HEK293 (cell line): ENCODE data around the gene HSPB6.

Experiments used
- CTCF ChIA-PET: fragments of 350-600 bp; formaldehyde crosslinking; extraction: SDS; loops from one replicate; lab custom pipeline; 2021; ENCODE audit warnings: antibody characterized with exemption; lab: Yijun Ruan, JAX
- POLR2A ChIA-PET: fragments of 300-600 bp; formaldehyde crosslinking; extraction: SDS; loops from one replicate; lab custom pipeline; 2020; ENCODE audit warnings: antibody characterized with exemption, inconsistent platforms; lab: Yijun Ruan, JAX
- H3K27ac ChIP-seq: fragments of 200-500 bp; sonication (Bioruptor generic); 2 replicates; pipeline ENCODE4 v1.5.1; 2014; ENCODE audit warnings: low read depth, low read length, control low read depth, inconsistent platforms; ENCODE audit errors: extremely low read depth
- H3K36me3 ChIP-seq, 2 experiments: fragments of 200-500 bp in 1 of 2; sonication (Bioruptor generic) in 1 of 2; 1 replicate in 1 of 2; 2 replicates in 1 of 2; pipeline ENCODE4 v1.5.1; 2014 to 2017; ENCODE audit warnings: inconsistent platforms in 2 of 2, low read length in 2 of 2; ENCODE audit not compliant: control insufficient read depth in 2 of 2, insufficient read depth in 1 of 2
- H3K4me1 ChIP-seq: fragments of 200-500 bp; sonication (Bioruptor generic); 2 replicates; pipeline ENCODE4 v1.5.1; 2014; ENCODE audit warnings: mild to moderate bottlenecking, low read length, inconsistent platforms; ENCODE audit not compliant: control insufficient read depth, insufficient read depth
- H3K4me3 ChIP-seq: 2 replicates; pipeline ENCODE4 v1.5.1; 2011; ENCODE audit warnings: low read depth, mild to moderate bottlenecking, control low read depth, low read length, moderate library complexity
- H3K9me3 ChIP-seq: fragments of 200-500 bp; sonication (Bioruptor generic); 2 replicates; pipeline ENCODE4 v1.5.1; 2014; ENCODE audit warnings: low read depth, low read length, inconsistent platforms; ENCODE audit not compliant: control insufficient read depth, insufficient read depth
- CTCF ChIP-seq: fragments of 450-650 bp; formaldehyde crosslinking; IDR thresholded peaks from 2 replicates; pipeline ENCODE4 v1.5.1; 2016; ENCODE audit warnings: missing biosample characterization, missing genetic modification characterization
- EGR2 ChIP-seq: fragments of 450-650 bp; formaldehyde crosslinking; IDR thresholded peaks from 2 replicates; pipeline ENCODE4 v1.5.1; 2016; ENCODE audit warnings: low read depth, missing biosample characterization, missing genetic modification characterization
- GLIS1 ChIP-seq: fragments of 450-650 bp; formaldehyde crosslinking; IDR thresholded peaks from 2 replicates; pipeline ENCODE4 v1.5.1; 2016; ENCODE audit warnings: missing biosample characterization, missing genetic modification characterization
- GLIS2 ChIP-seq: fragments of 450-650 bp; formaldehyde crosslinking; IDR thresholded peaks from 2 replicates; pipeline ENCODE4 v1.5.1; 2016; ENCODE audit warnings: missing biosample characterization, missing genetic modification characterization
- REST ChIP-seq: fragments of 450-650 bp; formaldehyde crosslinking; IDR thresholded peaks from 2 replicates; pipeline ENCODE4 v1.5.1; 2016; ENCODE audit warnings: missing biosample characterization, missing genetic modification characterization
- SCRT2 ChIP-seq: fragments of 450-650 bp; formaldehyde crosslinking; IDR thresholded peaks from 2 replicates; pipeline ENCODE4 v1.5.1; 2016; ENCODE audit warnings: missing biosample characterization, missing genetic modification characterization
- SP2 ChIP-seq: fragments of 450-650 bp; formaldehyde crosslinking; IDR thresholded peaks from 2 replicates; pipeline ENCODE4 v1.5.1; 2016; ENCODE audit warnings: missing biosample characterization, missing genetic modification characterization
- SP3 ChIP-seq: fragments of 450-650 bp; formaldehyde crosslinking; IDR thresholded peaks from 2 replicates; pipeline ENCODE4 v1.5.1; 2016; ENCODE audit warnings: missing biosample characterization, missing genetic modification characterization
- ZFHX2 ChIP-seq: fragments of 450-650 bp; formaldehyde crosslinking; conservative IDR thresholded peaks from 2 replicates; pipeline ENCODE4 v1.5.1; 2016; ENCODE audit warnings: missing biosample characterization, missing genetic modification characterization
- ZFP3 ChIP-seq: fragments of 450-650 bp; formaldehyde crosslinking; IDR thresholded peaks from 2 replicates; pipeline ENCODE4 v1.5.1; 2016; ENCODE audit warnings: low read depth, missing biosample characterization, missing genetic modification characterization
- ZIC2 ChIP-seq: fragments of 450-650 bp; formaldehyde crosslinking; IDR thresholded peaks from 2 replicates; pipeline ENCODE4 v1.5.1; 2016; ENCODE audit warnings: missing biosample characterization, missing genetic modification characterization
- ZNF26 ChIP-seq: fragments of 450-650 bp; formaldehyde crosslinking; IDR thresholded peaks from 2 replicates; pipeline ENCODE4 v1.5.1; 2016; ENCODE audit warnings: missing biosample characterization, missing genetic modification characterization
- ZNF354C ChIP-seq: fragments of 450-650 bp; formaldehyde crosslinking; IDR thresholded peaks from 2 replicates; pipeline ENCODE4 v1.5.1; 2016; ENCODE audit warnings: missing biosample characterization, missing genetic modification characterization, low read depth, borderline replicate concordance
- ZNF394 ChIP-seq: fragments of 450-650 bp; formaldehyde crosslinking; IDR thresholded peaks from 2 replicates; pipeline ENCODE4 v1.5.1; 2016; ENCODE audit warnings: missing biosample characterization, missing genetic modification characterization, mild to moderate bottlenecking, moderate library complexity, borderline replicate concordance
- ZNF548 ChIP-seq: fragments of 450-650 bp; formaldehyde crosslinking; IDR thresholded peaks from 2 replicates; pipeline ENCODE4 v1.5.1; 2016; ENCODE audit warnings: missing biosample characterization, missing genetic modification characterization
- ZNF626 ChIP-seq: fragments of 450-650 bp; sonication (Bioruptor Pico); formaldehyde crosslinking; IDR thresholded peaks from 2 replicates; pipeline ENCODE4 v1.5.1; 2018; ENCODE audit warnings: missing biosample characterization, missing genetic modification characterization, inconsistent platforms
- ZNF768 ChIP-seq: fragments of 450-650 bp; formaldehyde crosslinking; IDR thresholded peaks from 2 replicates; pipeline ENCODE4 v1.5.1; 2018; ENCODE audit warnings: missing biosample characterization, mild to moderate bottlenecking, missing genetic modification characterization
- TF ChIP-seq, protein P1 (sequence below): fragments of 450-650 bp; formaldehyde crosslinking; IDR thresholded peaks from 2 replicates; pipeline ENCODE4 v1.5.1; 2016; ENCODE audit warnings: missing biosample characterization, missing genetic modification characterization

The HSPB6 gene

DNA sequence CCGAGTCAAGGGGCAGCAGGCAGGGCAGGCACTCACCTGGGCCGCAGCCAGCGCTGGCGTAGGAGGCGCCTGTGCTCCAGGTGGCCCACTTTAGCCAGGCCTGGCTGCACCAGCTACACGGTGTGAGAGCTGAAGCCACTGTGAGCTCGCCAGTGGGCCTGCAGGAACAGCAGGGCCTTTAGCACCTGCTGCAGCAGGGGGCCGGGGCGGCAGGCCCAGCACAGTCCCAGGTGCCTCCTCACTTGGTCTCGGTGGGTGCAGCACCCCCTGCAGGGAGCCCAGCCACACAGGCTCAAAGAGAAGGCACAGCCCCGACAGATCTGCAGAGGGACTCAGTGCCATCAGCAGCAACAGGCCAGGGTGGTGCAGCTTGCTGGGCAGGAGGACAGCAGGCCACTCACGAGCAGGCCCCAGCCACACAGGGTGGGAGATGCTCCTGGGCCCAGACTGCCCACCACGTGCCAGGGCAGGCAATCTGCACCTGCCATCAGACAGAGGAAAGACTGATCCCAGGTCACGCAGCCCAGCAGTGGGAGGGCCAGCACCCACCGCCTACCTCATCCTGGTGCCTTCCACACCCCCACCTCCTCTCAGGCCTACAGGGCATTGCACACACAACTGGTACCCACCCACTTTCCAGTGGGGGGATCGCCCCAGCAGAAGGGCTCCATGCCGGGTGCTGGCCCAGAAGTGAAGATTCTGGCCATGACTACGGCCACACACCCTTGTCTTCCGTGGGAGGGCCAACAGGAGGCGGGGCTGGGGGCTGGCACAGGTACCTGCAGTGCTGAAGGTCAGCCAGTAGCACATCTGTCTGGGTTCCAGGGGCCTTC lies 34.4 kb upstream of the HSPB6 start:
- TF ChIP-seq SP2 (tag by site-specific recombination) (peak; percentile 28; the same call in 1 of the 2 replicates), ZNF548 (tag by site-specific recombination) (no peak), CTCF (tag by site-specific recombination) (peak; percentile 83), SP3 (tag by site-specific recombination) (peak; percentile 15; the same call in 1 of the 2 replicates), GLIS1 (tag by site-specific recombination) (peak; percentile 69), ZNF768 (tag by site-specific recombination) (no peak), EGR2 (tag by site-specific recombination) (peak; percentile 94), ZNF626 (tag by site-specific recombination) (no peak), ZFHX2 (peak; percentile 95), ZNF394 (no peak), ZIC2 (tag by site-specific recombination) (peak; percentile 99), SCRT2 (tag by site-specific recombination) (peak; percentile 81), GLIS2 (tag by site-specific recombination) (peak; percentile 51; the same call in 1 of the 2 replicates)
- TF ChIP-seq, protein P1, sequence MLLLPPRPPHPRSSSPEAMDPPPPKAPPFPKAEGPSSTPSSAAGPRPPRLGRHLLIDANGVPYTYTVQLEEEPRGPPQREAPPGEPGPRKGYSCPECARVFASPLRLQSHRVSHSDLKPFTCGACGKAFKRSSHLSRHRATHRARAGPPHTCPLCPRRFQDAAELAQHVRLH (tag by site-specific recombination): no peak
- TF ChIP-seq, all 188 proteins: peak for 9

GRCh38 chr19:35789978-35790944 lies 33.4 kb upstream of the HSPB6 start:
- no peak for TF ChIP-seq ZNF26 (tag by site-specific recombination)
- 0 out of 2 replicates have a peak, but pooled peaks have one; percentile 15 for TF ChIP-seq ZFP3
- no peak for TF ChIP-seq ZNF354C (tag by site-specific recombination)
- TF ChIP-seq GLIS1 (tag by site-specific recombination): peak; percentile 33; the same call in 1 of the 2 replicates
- peak; percentile 31 for TF ChIP-seq ZIC2 (tag by site-specific recombination)
- peak; percentile 44; the same call in 1 of the 2 replicates for TF ChIP-seq REST (tag by site-specific recombination)
- TF ChIP-seq, all 188 proteins: peak for 4
- H3K4me3 ChIP-seq: no peak overlapping the region
- H3K9me3 ChIP-seq: no peaks in the 10 kb centered on the region
- peak overlapping the region; percentile 1; the same call in 1 of the 2 replicates for H3K27ac ChIP-seq
- no peaks in the 10 kb centered on the region for H3K4me1 ChIP-seq
- POLR2A ChIA-PET: interaction anchor here (0.7 to 3.3 kb wide), 7 partner anchors 8 to 141 kb away, joined by 3 to 13 read pairs (median 3); no protein-coding TSS in a partner anchor
- H3K36me3 ChIP-seq: peaks cover 4 to 6% of the 10 kb centered on the region in 2 experiments
- CTCF ChIA-PET: interaction anchor here (0.6 to 1.2 kb wide), 4 partner anchors 12 to 568 kb away, joined by 3 to 4 read pairs (median 3); no protein-coding TSS in a partner anchor

More for the DNA sequence above, 34.4 kb upstream of the HSPB6 start:
- ChIA-PET POLR2A (interaction anchor here (3.3 kb wide), 1 partner anchor 51 kb away, joined by 13 read pairs; no protein-coding TSS in a partner anchor), CTCF (interaction anchor here (0.6 kb wide), 2 partner anchors 13 to 569 kb away, joined by 3 read pairs; no protein-coding TSS in a partner anchor)
- no peaks in the 10 kb centered on the region for H3K4me1 ChIP-seq
- no peak overlapping the region for H3K4me3 ChIP-seq
- H3K36me3 ChIP-seq: peaks cover 0 to under 1% of the 10 kb centered on the region in 2 experiments; a peak in 2 of 3 replicates
- no peaks in the 10 kb centered on the region for H3K9me3 ChIP-seq
- H3K27ac ChIP-seq: peak overlapping the region; percentile 31
